ENCODE data around the gene YPEL2. TPM values are rescaled to one million over a fixed set of nuclear protein-coding genes. Genes with fewer than 3 reads are reported as not detected.

YPEL2 gene
- total and polyA plus RNA-seq, 2 donors (not counting 3 experiments of a cell fraction or from before 2014, with no cell fraction given): 36.5 to 66.8 TPM

DNA sequence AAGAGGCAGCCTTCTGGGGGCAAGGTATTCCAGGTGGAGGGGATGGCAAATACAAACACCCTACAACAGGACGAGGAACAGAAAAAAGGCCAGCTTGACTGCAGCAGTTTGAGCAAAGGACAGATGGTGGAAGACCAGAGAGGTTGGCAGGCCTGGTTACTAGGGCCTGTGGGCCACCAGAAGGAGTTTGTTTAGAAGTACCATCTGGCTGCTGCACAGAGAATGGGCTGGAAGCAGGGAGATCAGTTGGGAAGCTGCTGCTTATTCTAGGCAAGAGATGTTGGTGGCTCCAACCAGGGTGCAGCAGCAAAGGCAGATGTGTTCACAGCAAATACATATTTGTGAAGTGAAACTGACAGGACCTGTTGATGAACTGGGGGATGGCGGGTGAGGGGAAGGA, 2.9 kb upstream of the YPEL2 start:
- Histone ChIP-seq H3K4me1 (ENCODE audit: control insufficient read depth, extremely low read depth, insufficient read depth, low read length) (peaks cover 45% of the 10 kb centered on the region), H4K20me1 (replicated peaks; ENCODE audit: control insufficient read depth, extremely low read depth, insufficient read depth, low read length) (no peaks in the 10 kb centered on the region), H3K36me3 (ENCODE audit: control insufficient read depth in 2 of 2, extremely low read depth in 1 of 2, insufficient read depth in 2 of 2, low read length in 2 of 2) (no peaks in the 10 kb centered on the region), H3K4me3 (replicated peaks in 1 of 3; ENCODE audit: insufficient read depth in 1 of 3, low read depth in 1 of 3, low read length in 3 of 3) (no peak overlapping the region), H3K27ac (ENCODE audit: insufficient read depth, low read depth, low read length) (peak overlapping the region; percentile 69), H3K9me1 (replicated peaks; ENCODE audit: control insufficient read depth, extremely low read depth, insufficient read depth, low read length) (no peaks in the 10 kb centered on the region), H3K27me3 (ENCODE audit: control insufficient read depth in 2 of 2, insufficient read depth in 2 of 2, low read length in 2 of 2) (no peaks in the 10 kb centered on the region), H3K9me3 (replicated peaks; ENCODE audit: control insufficient read depth, insufficient read depth, low read length) (no peaks in the 10 kb centered on the region), H3K9ac (replicated peaks; ENCODE audit: extremely low read depth, insufficient read depth, low read length) (peak overlapping the region; percentile 4), H3K79me2 (ENCODE audit: control insufficient read depth, insufficient read depth, low read length) (peaks cover 14% of the 10 kb centered on the region), H3K4me2 (ENCODE audit: insufficient read depth, low read length) (no peak overlapping the region), H2AFZ (ENCODE audit: low read depth, low read length) (no peak overlapping the region)
- intact Hi-C loops (cut with micrococcal nuclease): loop anchor here (5.0 kb wide), 1 partner anchor 339 kb away; no protein-coding TSS in a partner anchor
- FAIRE-seq: no peak
- DNase-seq (ENCODE audit: low read depth, low spot score): no peak
- ChIA-PET CTCF (interaction anchor here (1.7 to 4.5 kb wide), 4 partner anchors 18 to 193 kb away, joined by 4 to 147 read pairs (median 22); no protein-coding TSS in a partner anchor), POLR2A (interaction anchor here (0.6 to 1.9 kb wide), 2 partner anchors 99 to 129 kb away, joined by 4 to 12 read pairs; no protein-coding TSS in a partner anchor)
- TF ChIP-seq JUN (IDR thresholded peaks at IDR 0.05; ENCODE audit: borderline replicate concordance, insufficient read depth, insufficient read length, low read depth): no peak
- TF ChIP-seq, protein P1, sequence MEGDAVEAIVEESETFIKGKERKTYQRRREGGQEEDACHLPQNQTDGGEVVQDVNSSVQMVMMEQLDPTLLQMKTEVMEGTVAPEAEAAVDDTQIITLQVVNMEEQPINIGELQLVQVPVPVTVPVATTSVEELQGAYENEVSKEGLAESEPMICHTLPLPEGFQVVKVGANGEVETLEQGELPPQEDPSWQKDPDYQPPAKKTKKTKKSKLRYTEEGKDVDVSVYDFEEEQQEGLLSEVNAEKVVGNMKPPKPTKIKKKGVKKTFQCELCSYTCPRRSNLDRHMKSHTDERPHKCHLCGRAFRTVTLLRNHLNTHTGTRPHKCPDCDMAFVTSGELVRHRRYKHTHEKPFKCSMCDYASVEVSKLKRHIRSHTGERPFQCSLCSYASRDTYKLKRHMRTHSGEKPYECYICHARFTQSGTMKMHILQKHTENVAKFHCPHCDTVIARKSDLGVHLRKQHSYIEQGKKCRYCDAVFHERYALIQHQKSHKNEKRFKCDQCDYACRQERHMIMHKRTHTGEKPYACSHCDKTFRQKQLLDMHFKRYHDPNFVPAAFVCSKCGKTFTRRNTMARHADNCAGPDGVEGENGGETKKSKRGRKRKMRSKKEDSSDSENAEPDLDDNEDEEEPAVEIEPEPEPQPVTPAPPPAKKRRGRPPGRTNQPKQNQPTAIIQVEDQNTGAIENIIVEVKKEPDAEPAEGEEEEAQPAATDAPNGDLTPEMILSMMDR (IDR thresholded peaks at IDR 0.05; ENCODE audit: extremely low read depth in 1 of 2, insufficient read depth in 1 of 2, low read depth in 1 of 2, low read length in 2 of 2): no peak
- no peak for TF ChIP-seq EZH2 (IDR thresholded peaks at IDR 0.05; ENCODE audit: borderline replicate concordance, low read depth, low read length, severe bottlenecking)
- TF ChIP-seq, protein P2, sequence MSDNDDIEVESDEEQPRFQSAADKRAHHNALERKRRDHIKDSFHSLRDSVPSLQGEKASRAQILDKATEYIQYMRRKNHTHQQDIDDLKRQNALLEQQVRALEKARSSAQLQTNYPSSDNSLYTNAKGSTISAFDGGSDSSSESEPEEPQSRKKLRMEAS (IDR thresholded peaks at IDR 0.05; ENCODE audit: insufficient read depth, insufficient read length): no peak
- no peak for TF ChIP-seq GATA2 (IDR thresholded peaks at IDR 0.05; ENCODE audit: insufficient read depth, insufficient read length, low read depth, low read length)
- no peak for TF ChIP-seq POLR2AphosphoS5 (IDR thresholded peaks at IDR 0.05; ENCODE audit: insufficient read depth, low read depth, low read length)
- no peak for TF ChIP-seq POLR2A (IDR thresholded peaks at IDR 0.05; ENCODE audit: low read depth, low read length)
- no peak for TF ChIP-seq MYC (IDR thresholded peaks at IDR 0.05; ENCODE audit: low read depth, low read length)
- no peak for TF ChIP-seq FOS (IDR thresholded peaks at IDR 0.05; ENCODE audit: borderline replicate concordance, insufficient read depth, low read length)
- BruUV-seq (replicated peaks): no TSS peak
- dilution Hi-C loops (cut with MboI; ENCODE audit: extremely low pct_ligation_motif_present, low sequenced_read_pairs): loop anchor here (25.0 kb wide), 1 partner anchor 109 kb away; no protein-coding TSS in a partner anchor
